Upper lobe of left lung (tissue), 6 donors: ENCODE measurements around the gene LRRC8B. TPM values are rescaled to one million over a fixed set of nuclear protein-coding genes. Genes with fewer than 3 reads are reported as not detected.

Source experiments
- ATAC-seq, 2 donors: fragments of 200-7000 bp; cut with Tn5 transposase; one replicate each; pipeline ENCODE4 v1.9.1; 2022; ENCODE audit warnings: mild to moderate bottlenecking in 2 of 2, moderate library complexity in 2 of 2; ENCODE audit not compliant: low FRiP score in 2 of 2
- DNase-seq, 2 donors: peaks; one replicate each; pipeline ENCODE4 v3.0.0-alpha.2; 2019 to 2020
- H3K27ac ChIP-seq, 4 donors: fragments of 200-600 bp; sonication (generic); one replicate each; pipeline ENCODE4 v1.5.1; 2016 to 2019
- H3K27me3 ChIP-seq, 4 donors: fragments of 200-600 bp; sonication (generic); one replicate each; pipeline ENCODE4 v1.5.1; 2017 to 2019
- H3K36me3 ChIP-seq, 4 donors: fragments of 200-600 bp; sonication (generic); one replicate each; pipeline ENCODE4 v1.5.1; 2016 to 2019
- H3K4me1 ChIP-seq, 4 donors: fragments of 200-600 bp; sonication (generic); one replicate each; pipeline ENCODE4 v1.5.1; 2018 to 2019
- H3K4me3 ChIP-seq, 4 donors: fragments of 200-600 bp; sonication (generic); one replicate each; pipeline ENCODE4 v1.5.1; 2017 to 2019; ENCODE audit warnings: mild to moderate bottlenecking in 2 of 4, moderate library complexity in 1 of 4
- H3K9me3 ChIP-seq, 4 donors: fragments of 200-600 bp; sonication (generic); one replicate each; pipeline ENCODE4 v1.5.1; 2018 to 2019
- CTCF ChIP-seq, 6 experiments: fragments of 450-650 bp in 4 of 6; fragments of 200-600 bp in 2 of 6; sonication (generic) in 2 of 6; IDR thresholded peaks; one replicate each; pipeline ENCODE4 v1.5.1; 2016 to 2019; ENCODE audit warnings: antibody characterized with exemption in 6 of 6
- EP300 ChIP-seq, 4 donors: sonication (generic); formaldehyde crosslinking; IDR thresholded peaks; one replicate each; pipeline ENCODE4 v1.5.1; 2017; ENCODE audit warnings: antibody characterized with exemption in 4 of 4, control low read depth in 2 of 4
- POLR2A ChIP-seq, 4 donors: fragments of 450-650 bp; IDR thresholded peaks; one replicate each; pipeline ENCODE4 v1.5.1; 2016 to 2017; ENCODE audit warnings: antibody characterized with exemption in 4 of 4, mild to moderate bottlenecking in 2 of 4
- POLR2AphosphoS5 ChIP-seq, 2 donors: sonication (generic); formaldehyde crosslinking; IDR thresholded peaks; one replicate each; pipeline ENCODE4 v1.5.1; 2017; ENCODE audit warnings: antibody characterized with exemption in 2 of 2
- WGBS, 2 donors: methylation state at CpG; one replicate each; pipeline ENCODE4 v1.1.5; 2017 to 2018; 5-methylcytosine and 5-hydroxymethylcytosine counted together
- total RNA-seq, 6 donors: library from RNA; depleted of rRNA in 4 of 6; stranded (reverse); fragments of >200 nt in 4 of 6; gene quantifications; one replicate each; pipeline versions ENCODE4 v1.1.0 to v1.2.1, GENCODE V29; 2016 to 2021
- donor health status: DM: no; HTN: no; CAD: no; lungs with moderate emphysema.
- donor health status: DM: no; HTN: yes; CAD: no; lungs with severe emphysema.

The LRRC8B gene
- total RNA-seq, 6 donors from 2014 or later = 7.1 to 20.2 (median 14.8) TPM

- TF ChIP-seq POLR2A (IDR thresholded peaks at IDR 0.05) (no peak), POLR2AphosphoS5 (IDR thresholded peaks at IDR 0.05) (peak in 1 of 2 donors; percentile 7)
- H3K9me3 ChIP-seq = no peaks in the 10 kb centered on the region
- H3K36me3 ChIP-seq = no peaks in the 10 kb centered on the region
- H3K27ac ChIP-seq = peak overlapping the region; percentile 50 to 63 (median 55)
- 40 to 44% methylated on average over 6 of the region's 6 CpGs for WGBS, 2 donors
- H3K4me3 ChIP-seq = peak overlapping the region in 1 of 4 donors; percentile 17
- peaks cover 0 to 15% (median 10%) of the 10 kb centered on the region in 4 donors for H3K4me1 ChIP-seq
- no peaks in the 10 kb centered on the region for H3K27me3 ChIP-seq
- ATAC-seq = peak; percentile 83 to 85
- DNase-seq = peak; percentile 68
Observed at GRCh38 chr1:89566761-89567174, 42.1 kb downstream of the LRRC8B start.

GRCh38 chr1:89567797-89568196 is 43.2 kb downstream of the LRRC8B start:
- no peak for ATAC-seq
- peaks cover 0 to 15% (median 10%) of the 10 kb centered on the region in 4 donors for H3K4me1 ChIP-seq
- H3K9me3 ChIP-seq = no peaks in the 10 kb centered on the region
- H3K36me3 ChIP-seq = no peaks in the 10 kb centered on the region
- no peak overlapping the region for H3K27ac ChIP-seq
- H3K4me3 ChIP-seq = no peak overlapping the region
- TF ChIP-seq POLR2AphosphoS5 (IDR thresholded peaks at IDR 0.05) (no peak), EP300 (IDR thresholded peaks at IDR 0.05) (no peak), POLR2A (IDR thresholded peaks at IDR 0.05) (no peak), CTCF (IDR thresholded peaks at IDR 0.05) (no peak)
- H3K27me3 ChIP-seq = no peaks in the 10 kb centered on the region
- 71 to 82% methylated on average over 3 of the region's 3 CpGs for WGBS, 2 donors
- no peak for DNase-seq

GRCh38 chr1:89573410-89573809 is 48.8 kb downstream of the LRRC8B start:
- no peak for ATAC-seq
- Histone ChIP-seq H3K27me3 (no peaks in the 10 kb centered on the region), H3K36me3 (peaks cover 0 to 3% (median 0%) of the 10 kb centered on the region in 4 donors), H3K4me3 (no peak overlapping the region), H3K9me3 (no peaks in the 10 kb centered on the region), H3K27ac (no peak overlapping the region), H3K4me1 (no peaks in the 10 kb centered on the region)
- TF ChIP-seq CTCF (IDR thresholded peaks at IDR 0.05) (no peak), POLR2A (IDR thresholded peaks at IDR 0.05) (no peak), EP300 (IDR thresholded peaks at IDR 0.05) (no peak), POLR2AphosphoS5 (IDR thresholded peaks at IDR 0.05) (no peak)
- DNase-seq = no peak

GRCh38 chr1:89574621-89575020 is 50.0 kb downstream of the LRRC8B start:
- Histone ChIP-seq H3K9me3 (no peaks in the 10 kb centered on the region), H3K36me3 (peaks cover 0 to 3% (median 0%) of the 10 kb centered on the region in 4 donors), H3K4me3 (no peak overlapping the region), H3K4me1 (no peaks in the 10 kb centered on the region), H3K27ac (no peak overlapping the region), H3K27me3 (no peaks in the 10 kb centered on the region)
- 70 to 94% methylated on average over 4 of the region's 4 CpGs for WGBS, 2 donors
- TF ChIP-seq POLR2AphosphoS5 (IDR thresholded peaks at IDR 0.05) = no peak
- TF ChIP-seq CTCF (IDR thresholded peaks at IDR 0.05) = no peak
- TF ChIP-seq POLR2A (IDR thresholded peaks at IDR 0.05) = no peak
- no peak for TF ChIP-seq EP300 (IDR thresholded peaks at IDR 0.05)
- DNase-seq = no peak
- ATAC-seq = no peak

GRCh38 chr1:89575207-89575606 is 50.6 kb downstream of the LRRC8B start:
- no peak overlapping the region for H3K27ac ChIP-seq
- no peaks in the 10 kb centered on the region for H3K9me3 ChIP-seq
- DNase-seq = no peak
- no peaks in the 10 kb centered on the region for H3K4me1 ChIP-seq
- no peak for ATAC-seq
- H3K27me3 ChIP-seq = no peaks in the 10 kb centered on the region
- H3K36me3 ChIP-seq = peaks cover 0 to 5% (median 0%) of the 10 kb centered on the region in 4 donors
- H3K4me3 ChIP-seq = no peak overlapping the region
- 100% methylated on average over 1 of the region's 1 CpG for WGBS, 2 donors
- TF ChIP-seq POLR2A (IDR thresholded peaks at IDR 0.05) = no peak
- TF ChIP-seq CTCF (IDR thresholded peaks at IDR 0.05) = no peak
- TF ChIP-seq EP300 (IDR thresholded peaks at IDR 0.05) = no peak
- TF ChIP-seq POLR2AphosphoS5 (IDR thresholded peaks at IDR 0.05) = no peak
